ACC112 (cell line): ENCODE data around the gene POU6F1.
"Not testable (repeated sequence)": the region's sequence is repeated elsewhere in the genome, so short reads cannot be mapped to it uniquely, and the experiment has no call there.

Experiments used
- H2AFZ ChIP-seq: fragments of 200-600 bp; sonication (generic); one replicate; pipeline ENCODE4 v1.6.0; 2017; ENCODE audit warnings: antibody characterized with exemption, low read length; ENCODE audit not compliant: unreplicated experiment
- H3K27ac ChIP-seq: fragments of 200-600 bp; sonication (generic); 2 replicates; pipeline ENCODE4 v1.5.1; 2014; ENCODE audit warnings: low read depth, mild to moderate bottlenecking, antibody characterized with exemption, low read length, moderate library complexity
- H3K27me3 ChIP-seq: fragments of 200-600 bp; sonication (generic); 2 replicates; pipeline ENCODE4 v1.6.1; 2014; ENCODE audit warnings: mild to moderate bottlenecking, antibody characterized with exemption, low read length, moderate library complexity, mixed read lengths; ENCODE audit not compliant: insufficient read depth
- H3K36me3 ChIP-seq: fragments of 200-600 bp; sonication (generic); 2 replicates; pipeline ENCODE4 v1.6.1; 2016; ENCODE audit warnings: mild to moderate bottlenecking, antibody characterized with exemption, low read length, moderate library complexity, mixed read lengths; ENCODE audit not compliant: insufficient read depth
- H3K4me1 ChIP-seq: fragments of 200-600 bp; sonication (generic); one replicate; pipeline ENCODE4 v1.6.1; 2016; ENCODE audit warnings: low read length, mixed read lengths; ENCODE audit not compliant: insufficient read depth, unreplicated experiment, control insufficient read depth
- H3K4me3 ChIP-seq: fragments of 200-600 bp; sonication (generic); 2 replicates; pipeline ENCODE4 v1.5.1; 2014; ENCODE audit warnings: mild to moderate bottlenecking, low read depth, low read length
- H3K79me2 ChIP-seq: fragments of 200-600 bp; sonication (generic); one replicate; pipeline ENCODE4 v1.6.0; 2016; ENCODE audit warnings: low read length; ENCODE audit not compliant: control insufficient read depth, unreplicated experiment, insufficient read depth

The POU6F1 gene

DNA sequence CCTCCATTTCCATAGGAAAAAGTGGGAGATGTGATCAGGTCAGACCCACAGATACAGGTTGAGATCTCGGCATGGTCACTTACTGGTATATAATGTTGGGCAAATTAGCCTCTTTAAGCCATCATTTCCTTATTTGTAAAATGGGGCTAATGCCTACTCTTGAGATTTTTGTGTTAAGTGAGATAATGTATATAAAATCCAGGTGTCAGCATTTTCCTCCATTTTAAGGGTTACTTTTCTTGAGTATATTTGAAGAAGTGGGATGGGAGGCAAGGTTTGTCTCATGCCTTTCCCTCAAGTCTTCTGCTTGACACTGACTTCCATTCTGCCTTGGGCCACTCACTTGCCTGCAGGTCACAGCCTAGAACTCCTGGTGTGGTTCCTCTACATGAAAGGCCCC lies 10.1 kb upstream of the POU6F1 start:
- H3K27me3 ChIP-seq = no peaks in the 10 kb centered on the region
- no peaks in the 10 kb centered on the region for H3K36me3 ChIP-seq

GRCh38 chr12:51227112-51227511 lies 9.2 kb upstream of the POU6F1 start:
- not testable (repeated sequence) for H3K4me1 ChIP-seq, H3K36me3 ChIP-seq, H3K27me3 ChIP-seq, H3K79me2 ChIP-seq, H3K4me3 ChIP-seq, H2AFZ ChIP-seq, H3K27ac ChIP-seq

More for the DNA sequence above, 10.1 kb upstream of the POU6F1 start:
- no peak overlapping the region for H3K27ac ChIP-seq
- no peak overlapping the region for H2AFZ ChIP-seq
- H3K4me3 ChIP-seq = no peak overlapping the region
- no peaks in the 10 kb centered on the region for H3K4me1 ChIP-seq
- no peaks in the 10 kb centered on the region for H3K79me2 ChIP-seq

DNA sequence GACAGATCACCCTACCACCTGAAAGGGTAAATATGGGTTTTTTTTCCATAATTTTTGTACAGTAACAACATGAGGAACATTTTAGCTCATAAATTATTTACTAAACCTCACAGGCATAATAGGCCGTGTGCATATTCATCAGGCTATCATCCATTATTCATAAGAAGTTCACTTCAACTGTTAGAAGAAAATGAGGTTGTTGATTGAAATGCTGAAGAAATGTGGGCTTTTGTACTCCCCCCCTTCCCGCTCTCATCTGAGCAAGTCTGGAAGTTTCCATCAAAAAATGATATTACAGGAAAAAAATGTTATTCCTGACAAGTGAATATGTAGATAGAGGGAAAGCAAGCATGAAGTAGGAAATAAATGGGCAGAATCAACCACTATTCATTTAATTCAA lies 7.9 kb upstream of the POU6F1 start:
- Histone ChIP-seq H3K36me3 (no peaks in the 10 kb centered on the region), H3K4me3 (no peak overlapping the region), H3K27ac (no peak overlapping the region), H3K79me2 (no peaks in the 10 kb centered on the region), H2AFZ (no peak overlapping the region), H3K27me3 (no peaks in the 10 kb centered on the region), H3K4me1 (no peaks in the 10 kb centered on the region)

DNA sequence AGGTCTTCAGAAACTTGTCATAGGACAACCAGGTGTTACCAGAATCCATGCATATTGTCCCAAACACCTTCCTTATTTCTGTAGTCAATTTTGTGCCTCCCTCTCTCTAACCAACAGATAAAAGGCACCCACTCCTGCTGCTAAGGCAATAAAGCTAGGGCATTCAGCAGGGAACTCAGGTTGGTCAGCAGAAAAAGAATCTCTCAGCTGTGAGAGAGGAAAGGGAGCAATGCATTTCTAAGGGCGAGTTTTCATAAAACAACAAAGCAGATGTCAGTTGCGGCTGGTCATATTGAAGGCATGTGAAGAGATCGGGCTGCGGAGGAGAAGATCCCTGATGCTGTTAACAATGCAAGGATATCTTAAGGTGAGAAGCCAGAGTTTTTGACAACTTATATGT lies 7.4 kb upstream of the POU6F1 start:
- Histone ChIP-seq H3K27ac (no peak overlapping the region), H3K36me3 (no peaks in the 10 kb centered on the region), H2AFZ (no peak overlapping the region), H3K4me1 (no peaks in the 10 kb centered on the region), H3K4me3 (no peak overlapping the region), H3K27me3 (no peaks in the 10 kb centered on the region), H3K79me2 (no peaks in the 10 kb centered on the region)

- Histone ChIP-seq H3K4me3 (no peak overlapping the region), H3K36me3 (no peaks in the 10 kb centered on the region), H2AFZ (no peak overlapping the region), H3K27me3 (no peaks in the 10 kb centered on the region), H3K79me2 (no peaks in the 10 kb centered on the region), H3K27ac (no peak overlapping the region), H3K4me1 (no peaks in the 10 kb centered on the region)
Measured at GRCh38 chr12:51224625-51225024, 6.8 kb upstream of the POU6F1 start.

DNA sequence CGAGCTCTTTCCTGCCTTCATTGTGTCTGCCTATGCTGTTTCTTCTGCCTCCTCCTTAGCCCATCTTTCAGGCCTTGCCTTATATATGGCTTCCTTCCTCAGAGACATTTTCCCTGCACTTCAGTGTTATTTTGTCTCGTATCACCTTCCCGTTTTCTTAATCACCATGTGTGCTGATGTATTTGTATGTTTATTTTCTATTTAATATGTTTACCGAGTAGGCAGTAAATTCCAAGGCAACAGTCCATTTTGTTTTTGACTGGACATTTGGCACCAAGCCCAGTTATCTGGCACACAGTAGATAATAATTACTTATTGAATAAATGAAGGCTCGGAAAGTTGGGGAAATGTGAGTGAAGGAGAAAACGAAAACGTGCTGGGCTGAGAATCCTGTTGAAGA lies 4.6 kb upstream of the POU6F1 start:
- no peaks in the 10 kb centered on the region for H3K36me3 ChIP-seq
- H3K4me3 ChIP-seq = no peak overlapping the region
- H2AFZ ChIP-seq = no peak overlapping the region
- no peaks in the 10 kb centered on the region for H3K79me2 ChIP-seq
- H3K4me1 ChIP-seq = peaks cover 8% of the 10 kb centered on the region
- H3K27me3 ChIP-seq = no peaks in the 10 kb centered on the region
- no peak overlapping the region for H3K27ac ChIP-seq

- not testable (repeated sequence) for H3K36me3 ChIP-seq, H2AFZ ChIP-seq, H3K27ac ChIP-seq, H3K27me3 ChIP-seq, H3K79me2 ChIP-seq, H3K4me3 ChIP-seq
- peaks cover 13% of the 10 kb centered on the region for H3K4me1 ChIP-seq
Measured at GRCh38 chr12:51219857-51220256, 2.0 kb upstream of the POU6F1 start.

DNA sequence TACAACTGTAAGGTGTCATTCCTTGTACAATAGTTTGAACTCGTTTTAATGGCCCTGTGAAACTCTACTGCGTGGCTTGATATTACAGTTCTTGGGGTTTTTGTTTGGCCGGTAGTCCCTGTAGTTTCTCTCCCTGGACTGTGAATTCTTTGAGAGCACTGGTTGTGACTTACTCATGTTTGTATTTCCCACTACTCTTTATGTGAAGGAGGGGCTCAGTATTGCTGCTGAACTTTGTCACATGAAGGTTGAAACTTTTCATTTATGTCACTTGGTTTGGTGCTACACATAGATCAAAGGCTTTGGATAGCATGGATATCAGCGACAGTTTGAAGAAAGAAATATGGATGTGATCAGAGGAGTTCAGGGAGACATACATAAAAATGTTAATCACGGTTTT lies 1.5 kb upstream of the POU6F1 start:
- Histone ChIP-seq H3K27ac (no peak overlapping the region), H3K36me3 (no peaks in the 10 kb centered on the region), H3K79me2 (no peaks in the 10 kb centered on the region), H3K4me1 (peaks cover 13% of the 10 kb centered on the region), H3K27me3 (no peaks in the 10 kb centered on the region), H2AFZ (no peak overlapping the region), H3K4me3 (peak overlapping the region; percentile 87)

DNA sequence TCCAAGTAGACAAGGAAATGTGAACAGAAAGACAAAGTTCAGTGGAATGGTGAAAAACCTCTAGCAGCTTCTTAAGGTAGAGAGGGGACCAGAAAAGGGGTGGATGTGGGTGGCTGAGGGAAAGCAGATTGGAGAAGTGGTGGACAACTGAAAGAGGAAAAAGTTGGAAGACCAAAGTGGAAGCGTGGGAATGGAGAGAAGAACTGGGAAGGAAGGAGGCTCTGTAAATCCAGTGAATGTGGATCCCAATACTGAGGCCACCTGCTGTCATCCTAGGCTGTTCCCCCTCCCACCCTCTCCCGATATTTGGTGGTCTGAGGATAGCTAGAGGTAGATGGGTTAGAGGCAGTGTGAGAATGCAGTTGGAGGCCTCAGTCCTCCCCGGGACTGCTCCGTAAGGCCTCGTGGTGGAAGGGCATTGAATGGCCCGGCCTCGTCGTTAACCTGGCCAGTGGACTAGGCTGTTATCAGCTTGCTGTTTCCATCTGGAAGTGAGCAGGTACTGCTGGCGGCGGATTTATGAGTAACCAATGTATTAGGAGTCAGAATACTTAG lies 822 bp upstream of the POU6F1 start:
- Histone ChIP-seq H3K4me1 (peaks cover 13% of the 10 kb centered on the region), H3K36me3 (no peaks in the 10 kb centered on the region), H2AFZ (peak overlapping the region; percentile 83)

GRCh38 chr12:51217133-51217967 lies 512 bp downstream of the POU6F1 start:
- Histone ChIP-seq H3K4me3 (peak overlapping the region; percentile 87), H3K4me1 (peaks cover 13% of the 10 kb centered on the region), H3K27me3 (no peaks in the 10 kb centered on the region), H3K27ac (peak overlapping the region; percentile 43; the same call in 1 of the 2 replicates), H3K79me2 (no peaks in the 10 kb centered on the region), H3K36me3 (no peaks in the 10 kb centered on the region), H2AFZ (peak overlapping the region; percentile 81)

More for the DNA sequence above, 822 bp upstream of the POU6F1 start:
- peak overlapping the region; percentile 87 for H3K4me3 ChIP-seq
- H3K27me3 ChIP-seq = no peaks in the 10 kb centered on the region
- no peaks in the 10 kb centered on the region for H3K79me2 ChIP-seq
- peak overlapping the region; percentile 56 for H3K27ac ChIP-seq

DNA sequence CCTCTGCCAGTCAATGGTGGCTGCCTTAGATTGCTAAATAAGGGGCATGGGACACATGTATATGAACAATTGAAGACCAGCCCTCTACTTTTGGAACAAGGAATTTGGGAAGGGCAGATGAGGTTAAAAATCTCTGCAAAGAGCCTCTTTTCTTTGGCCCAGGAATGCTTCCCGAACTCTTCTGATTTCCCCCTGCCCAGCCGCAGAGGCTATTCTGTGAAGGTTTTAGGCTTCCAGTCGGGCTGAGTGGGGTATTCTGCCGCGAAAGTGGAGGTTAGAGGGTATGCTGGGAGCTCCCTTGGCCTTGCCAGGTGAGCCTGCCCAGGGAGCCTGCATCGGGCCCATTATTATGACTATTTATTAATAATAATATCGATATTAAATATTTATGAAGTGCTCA lies 1.2 kb downstream of the POU6F1 start:
- H2AFZ ChIP-seq = peak overlapping the region; percentile 61
- peaks cover 13% of the 10 kb centered on the region for H3K4me1 ChIP-seq
- no peaks in the 10 kb centered on the region for H3K79me2 ChIP-seq
- no peaks in the 10 kb centered on the region for H3K27me3 ChIP-seq
- peak overlapping the region; percentile 87 for H3K4me3 ChIP-seq
- no peaks in the 10 kb centered on the region for H3K36me3 ChIP-seq
- no peak overlapping the region for H3K27ac ChIP-seq
